ENCODE data around the gene UST.
A peak's percentile ranks its signal among the peaks of the same experiment; 100 is the strongest.

GRCh38 chr6:149026530-149026942 is 279.7 kb downstream of the UST start:
- TF ChIP-seq EZH2 (IDR thresholded peaks at IDR 0.05; ENCODE audit: low read length, unreplicated experiment) (no peak), EZH2phosphoT487 (IDR thresholded peaks at IDR 0.05; ENCODE audit: borderline replicate concordance, low read length) (no peak)
- TF ChIP-seq, protein P1, sequence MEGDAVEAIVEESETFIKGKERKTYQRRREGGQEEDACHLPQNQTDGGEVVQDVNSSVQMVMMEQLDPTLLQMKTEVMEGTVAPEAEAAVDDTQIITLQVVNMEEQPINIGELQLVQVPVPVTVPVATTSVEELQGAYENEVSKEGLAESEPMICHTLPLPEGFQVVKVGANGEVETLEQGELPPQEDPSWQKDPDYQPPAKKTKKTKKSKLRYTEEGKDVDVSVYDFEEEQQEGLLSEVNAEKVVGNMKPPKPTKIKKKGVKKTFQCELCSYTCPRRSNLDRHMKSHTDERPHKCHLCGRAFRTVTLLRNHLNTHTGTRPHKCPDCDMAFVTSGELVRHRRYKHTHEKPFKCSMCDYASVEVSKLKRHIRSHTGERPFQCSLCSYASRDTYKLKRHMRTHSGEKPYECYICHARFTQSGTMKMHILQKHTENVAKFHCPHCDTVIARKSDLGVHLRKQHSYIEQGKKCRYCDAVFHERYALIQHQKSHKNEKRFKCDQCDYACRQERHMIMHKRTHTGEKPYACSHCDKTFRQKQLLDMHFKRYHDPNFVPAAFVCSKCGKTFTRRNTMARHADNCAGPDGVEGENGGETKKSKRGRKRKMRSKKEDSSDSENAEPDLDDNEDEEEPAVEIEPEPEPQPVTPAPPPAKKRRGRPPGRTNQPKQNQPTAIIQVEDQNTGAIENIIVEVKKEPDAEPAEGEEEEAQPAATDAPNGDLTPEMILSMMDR (conservative IDR thresholded peaks at IDR 0.05; ENCODE audit: low read depth, low read length) = peak; percentile 85
